Kidney (tissue), 14 donors: ENCODE measurements around the gene MYO1D. TPM values are rescaled to one million over a fixed set of nuclear protein-coding genes. Genes with fewer than 3 reads are reported as not detected.

ENCODE experiments used
- DNase-seq, 5 donors: peaks; one replicate each; pipeline ENCODE4 v3.0.0-alpha.2; 2013 to 2020
- FAIRE-seq: peaks from 2 replicates; lab custom pipeline; 2012; peaks lifted over from hg19 to GRCh38; lab: Jason Lieb, UNC
- H3K27ac ChIP-seq, 2 donors: one replicate each; pipeline ENCODE4 v1.7.0; 2013; ENCODE audit warnings: low read depth in 2 of 2, low read length in 2 of 2, inconsistent platforms in 1 of 2
- H3K27me3 ChIP-seq: one replicate; pipeline ENCODE4 v1.7.1; 2013; ENCODE audit warnings: low read length, inconsistent platforms; ENCODE audit not compliant: control insufficient read depth, insufficient read depth
- H3K36me3 ChIP-seq, 3 donors: one replicate each; pipeline versions ENCODE4 v1.7.0 to v1.7.1; 2013; ENCODE audit warnings: low read length in 3 of 3, control low read depth in 1 of 3, inconsistent platforms in 1 of 3; ENCODE audit not compliant: insufficient read depth in 3 of 3, control insufficient read depth in 2 of 3
- H3K4me1 ChIP-seq, 3 donors: one replicate each; pipeline versions ENCODE4 v1.7.0 to v1.7.1; 2013; ENCODE audit warnings: low read length in 3 of 3, inconsistent platforms in 1 of 3, low read depth in 1 of 3; ENCODE audit not compliant: control insufficient read depth in 2 of 3, insufficient read depth in 2 of 3
- H3K4me3 ChIP-seq, 3 donors: one replicate each; pipeline versions ENCODE4 v1.7.0 to v1.8.1; 2013; ENCODE audit warnings: low read length in 3 of 3, control low read depth in 1 of 3, inconsistent platforms in 1 of 3
- H3K9ac ChIP-seq, 3 donors: one replicate each; pipeline versions ENCODE4 v1.7.0 to v1.7.1; 2013; ENCODE audit warnings: low read length in 3 of 3, control low read depth in 1 of 3, inconsistent platforms in 1 of 3
- H3K9me3 ChIP-seq, 3 donors: one replicate each; pipeline versions ENCODE4 v1.7.0 to v1.7.1; 2013; ENCODE audit warnings: low read length in 3 of 3, control low read depth in 1 of 3, inconsistent platforms in 1 of 3; ENCODE audit not compliant: control insufficient read depth in 2 of 3, insufficient read depth in 1 of 3
- CTCF ChIP-seq: IDR thresholded peaks from 3 replicates; pipeline ENCODE4 v1.5.1; 2012; ENCODE audit warnings: mild to moderate bottlenecking, moderate library complexity, borderline replicate concordance; ENCODE audit not compliant: insufficient read depth; ENCODE audit errors: extremely low read depth
- intact Hi-C: fragments of 100-400 bp; cut with DNase I; formaldehyde crosslinking; loops from one replicate; pipeline ENCODE4 v1.11.1; 2022
- polyA plus RNA-seq: library from polyadenylated mRNA; stranded (reverse); fragments of 350-450 nt; fragmentation: Illumina TruSeq; extraction: RNeasy Lipid Tissue Mini Kit (QIAGEN cat#74804); gene quantifications from one replicate; pipeline ENCODE4 v1.2.3, GENCODE V29; 2014; ENCODE audit warnings: low read depth, low replicate concordance; ENCODE audit not compliant: insufficient read depth
- total RNA-seq: library from RNA; stranded (reverse); fragmentation: NEBNext Ultra II Directional; extraction: Animal tissue kit (Norgen Biotek cat#: 25700); gene quantifications from one replicate; pipeline ENCODE4 v1.2.1, GENCODE V29; 2021
- donor health status: control.
- donor health status: control.
- donor health status: control.
- donor health status: control.
- donor health status: control.
- donor health status: DM: yes; HTN: yes; CAD: no.
- donor health status: Normal renal cell carcinoma (clear cell type).

Gene MYO1D
- total and polyA plus RNA-seq, 2 donors from 2014 or later: 21.1 to 99.9 TPM

DNA sequence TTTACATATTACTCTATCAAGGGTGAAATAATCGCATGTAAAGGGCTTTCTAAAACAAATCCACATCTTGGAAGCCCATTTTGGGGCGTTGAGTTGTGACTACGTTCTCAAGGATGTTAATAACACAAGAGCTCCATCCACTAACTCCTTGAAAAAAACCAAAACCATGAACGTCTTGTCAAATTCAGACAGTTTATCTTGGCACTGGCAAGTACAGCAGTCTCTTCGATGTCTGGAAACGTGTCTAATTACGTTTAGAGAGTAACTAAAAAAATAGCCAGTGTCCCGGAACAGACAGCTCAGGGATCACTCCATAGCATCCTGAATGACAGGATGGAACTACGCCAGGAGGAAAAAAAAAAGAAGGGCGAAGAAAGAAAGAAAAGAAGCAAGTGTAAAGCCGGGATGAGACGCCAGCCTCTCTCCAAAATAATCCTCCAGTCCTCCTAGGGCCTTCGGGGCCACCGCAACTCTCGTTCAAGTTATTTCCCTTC is 954 bp downstream of the MYO1D start:
- H3K36me3 ChIP-seq: no peaks in the 10 kb centered on the region
- peak overlapping the region; percentile 36 to 71 (median 66) for H3K4me3 ChIP-seq
- no peaks in the 10 kb centered on the region for H3K9me3 ChIP-seq
- TF ChIP-seq CTCF: no peak
- intact Hi-C loops: loop anchor here (10.0 kb wide), 1 partner anchor 91 kb away; no protein-coding TSS in a partner anchor
- DNase-seq (peak in 2 of 5 donors; percentile 75 to 79), FAIRE-seq (no peak)
- H3K9ac ChIP-seq: peak overlapping the region; percentile 10 to 69 (median 45)
- peak overlapping the region; percentile 79 to 85 for H3K27ac ChIP-seq
- no peaks in the 10 kb centered on the region for H3K27me3 ChIP-seq
- H3K4me1 ChIP-seq: peaks cover 0 to 2% (median 0%) of the 10 kb centered on the region in 3 donors

DNA sequence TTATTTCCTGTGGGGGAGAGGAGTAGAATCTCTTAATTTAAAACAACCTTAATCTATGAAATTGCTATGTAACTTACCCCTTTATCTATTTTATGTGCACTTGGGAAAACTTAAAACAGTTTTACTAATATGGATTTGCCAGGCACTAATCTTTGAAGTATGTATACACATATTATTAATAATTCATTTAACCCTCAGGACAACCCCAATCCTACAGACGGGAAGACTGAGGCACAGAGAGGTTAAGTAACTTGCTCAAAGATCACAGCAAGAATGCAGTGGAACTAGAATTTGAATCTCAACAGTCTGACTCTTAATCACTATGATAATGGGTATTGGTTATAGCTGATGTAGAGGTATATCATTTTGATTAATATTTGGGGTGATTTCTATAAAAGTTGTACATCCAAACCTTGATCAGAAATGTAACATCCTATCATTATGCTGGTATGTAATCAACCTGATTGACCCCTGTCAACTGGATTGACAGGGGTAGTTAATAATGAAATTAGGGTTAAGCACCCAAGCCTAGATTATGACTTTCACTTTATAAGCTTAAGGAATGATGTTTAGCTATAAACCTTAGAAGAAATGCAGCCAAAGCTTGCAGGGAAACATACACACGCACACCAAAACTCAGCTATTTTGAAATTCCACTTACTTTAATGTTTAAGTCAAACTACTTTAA is 1.6 kb downstream of the MYO1D start:
- no peak for TF ChIP-seq CTCF
- Histone ChIP-seq H3K27me3 (no peaks in the 10 kb centered on the region), H3K9me3 (no peaks in the 10 kb centered on the region), H3K4me3 (peak overlapping the region in 2 of 3 donors; percentile 66 to 71), H3K36me3 (no peaks in the 10 kb centered on the region), H3K4me1 (peaks cover 0 to 2% (median 0%) of the 10 kb centered on the region in 3 donors), H3K9ac (peak overlapping the region in 1 of 3 donors; percentile 69), H3K27ac (no peak overlapping the region)
- intact Hi-C loops: loop anchor here (10.0 kb wide), 1 partner anchor 91 kb away; no protein-coding TSS in a partner anchor
- FAIRE-seq: no peak
- DNase-seq: no peak

- H3K27ac ChIP-seq: no peak overlapping the region
These were observed 3.8 kb downstream of the MYO1D start for GRCh38 chr17:32873114-32873513.

More at GRCh38 chr17:32873114-32873513, 3.8 kb downstream of the MYO1D start:
- Histone ChIP-seq H3K27me3 (no peaks in the 10 kb centered on the region), H3K4me1 (peaks cover 0 to 7% (median 0%) of the 10 kb centered on the region in 3 donors), H3K36me3 (no peaks in the 10 kb centered on the region), H3K9ac (no peak overlapping the region), H3K9me3 (no peaks in the 10 kb centered on the region), H3K4me3 (no peak overlapping the region)
- TF ChIP-seq CTCF: no peak
- no peak for DNase-seq
- FAIRE-seq: no peak
- intact Hi-C loops: loop anchor here (10.0 kb wide), 1 partner anchor 88 kb away; no protein-coding TSS in a partner anchor
